ENCODE data around the gene OR6S1.
"Not testable (repeated sequence)": the region's sequence is repeated elsewhere in the genome, so short reads cannot be mapped to it uniquely, and the experiment has no call there.

OR6S1 gene

GRCh38 chr14:20607617-20608016 lies 33.9 kb downstream of the OR6S1 start:
- no peak overlapping the region for H3K4me3 ChIP-seq (ENCODE audit: low read depth, low read length)
- no peak for TF ChIP-seq CTCF (IDR thresholded peaks at IDR 0.05; ENCODE audit: borderline replicate concordance, insufficient read depth, low read depth, low read length)

- TF ChIP-seq CTCF (IDR thresholded peaks at IDR 0.05; ENCODE audit: borderline replicate concordance, insufficient read depth, low read depth, low read length), result no peak
- no peak overlapping the region for H3K4me3 ChIP-seq (ENCODE audit: low read depth, low read length)
Observed at GRCh38 chr14:20606902-20607242, 34.6 kb downstream of the OR6S1 start.

GRCh38 chr14:20606190-20606901 lies 35.1 kb downstream of the OR6S1 start:
- TF ChIP-seq CTCF (IDR thresholded peaks at IDR 0.05; ENCODE audit: borderline replicate concordance, insufficient read depth, low read depth, low read length), result peak; percentile 53
- H3K4me3 ChIP-seq (ENCODE audit: low read depth, low read length), result no peak overlapping the region

GRCh38 chr14:20603813-20604690 lies 37.4 kb downstream of the OR6S1 start:
- no peak overlapping the region for H3K4me3 ChIP-seq (ENCODE audit: low read depth, low read length)
- no peak for TF ChIP-seq CTCF (IDR thresholded peaks at IDR 0.05; ENCODE audit: borderline replicate concordance, insufficient read depth, low read depth, low read length)

- H3K4me3 ChIP-seq (ENCODE audit: low read depth, low read length), result no peak overlapping the region
- no peak for TF ChIP-seq CTCF (IDR thresholded peaks at IDR 0.05; ENCODE audit: borderline replicate concordance, insufficient read depth, low read depth, low read length)
Observed at GRCh38 chr14:20602583-20602982, 38.9 kb downstream of the OR6S1 start.

GRCh38 chr14:20601522-20601921 lies 40.0 kb downstream of the OR6S1 start:
- H3K4me3 ChIP-seq (ENCODE audit: low read depth, low read length), result no peak overlapping the region
- TF ChIP-seq CTCF (IDR thresholded peaks at IDR 0.05; ENCODE audit: borderline replicate concordance, insufficient read depth, low read depth, low read length), result no peak

DNA sequence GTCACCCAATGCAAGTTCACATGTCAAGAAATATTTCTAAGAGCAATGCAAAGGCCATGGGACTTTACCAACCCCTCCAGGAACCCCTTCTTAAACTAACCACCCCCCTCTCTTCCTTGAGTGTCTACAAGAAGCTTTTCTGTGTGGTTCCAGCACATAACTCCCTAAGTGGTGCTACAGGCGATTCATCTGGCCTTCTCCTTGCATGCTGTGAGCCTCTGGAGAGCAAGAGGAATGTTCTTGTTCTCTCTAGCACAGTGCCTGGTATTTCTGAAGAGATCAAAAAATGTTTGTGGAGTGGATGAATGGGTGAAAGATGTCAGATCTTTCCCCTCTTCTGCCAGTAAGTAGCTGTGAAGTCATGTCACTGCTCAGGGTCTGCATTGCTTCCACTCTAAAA lies 44.4 kb downstream of the OR6S1 start:
- no peak for TF ChIP-seq CTCF (IDR thresholded peaks at IDR 0.05; ENCODE audit: borderline replicate concordance, insufficient read depth, low read depth, low read length)
- no peak overlapping the region for H3K4me3 ChIP-seq (ENCODE audit: low read depth, low read length)

GRCh38 chr14:20595726-20596125 lies 45.8 kb downstream of the OR6S1 start:
- H3K4me3 ChIP-seq (ENCODE audit: low read depth, low read length), result not testable (repeated sequence)

All from GM12875 (cell line).